Keratinocyte (primary cell): Measurements from ENCODE around the gene OSBPL1A. TPM values are rescaled to one million over a fixed set of nuclear protein-coding genes. Genes with fewer than 3 reads are reported as not detected.

Experiments
- DNase-seq: peaks from one replicate; pipeline ENCODE4 v3.0.0-alpha.2; 2011; ENCODE audit warnings: low read depth, missing footprints, low spot score
- FAIRE-seq: peaks from 2 replicates; lab custom pipeline; 2011; peaks lifted over from hg19 to GRCh38; lab: Jason Lieb, UNC
- H2AFZ ChIP-seq: 2 replicates; pipeline ENCODE4 v1.6.0; 2012; ENCODE audit warnings: low read length, control low read depth, inconsistent platforms; ENCODE audit not compliant: control insufficient read depth
- H3K27ac ChIP-seq: 2 replicates; pipeline ENCODE4 v1.5.1; 2011; ENCODE audit warnings: low read length; ENCODE audit not compliant: control insufficient read depth, insufficient read depth
- H3K27me3 ChIP-seq: 3 replicates; pipeline ENCODE4 v1.6.0; 2011; ENCODE audit warnings: low read length; ENCODE audit not compliant: control insufficient read depth, insufficient read depth; ENCODE audit errors: extremely low read depth
- H3K36me3 ChIP-seq, 2 experiments: 2 replicates in 1 of 2; 3 replicates in 1 of 2; pipeline ENCODE4 v1.5.1; 2011; ENCODE audit warnings: low read length in 2 of 2, mild to moderate bottlenecking in 1 of 2; ENCODE audit not compliant: control insufficient read depth in 2 of 2, insufficient read depth in 2 of 2; ENCODE audit errors: extremely low read depth in 1 of 2
- H3K4me1 ChIP-seq: 3 replicates; pipeline ENCODE4 v1.5.1; 2011; ENCODE audit warnings: low read length; ENCODE audit not compliant: control insufficient read depth, insufficient read depth; ENCODE audit errors: extremely low read depth
- H3K4me2 ChIP-seq: 3 replicates; pipeline ENCODE4 v1.6.0; 2011; ENCODE audit warnings: low read depth, low read length; ENCODE audit not compliant: control insufficient read depth, insufficient read depth; ENCODE audit errors: extremely low read depth
- H3K4me3 ChIP-seq, 3 experiments: fragments of 200-600 bp in 1 of 3; sonication (generic) in 1 of 3; 2 replicates in 2 of 3; 3 replicates in 1 of 3; pipeline ENCODE4 v1.5.1; 2011 to 2016; ENCODE audit warnings: low read length in 3 of 3, mild to moderate bottlenecking in 3 of 3, control low read depth in 2 of 3, inconsistent platforms in 1 of 3, low read depth in 1 of 3, mixed read lengths in 1 of 3, mixed run types in 1 of 3, moderate library complexity in 1 of 3; ENCODE audit not compliant: control insufficient read depth in 2 of 3, insufficient read depth in 2 of 3; ENCODE audit errors: extremely low read depth in 1 of 3
- H3K79me2 ChIP-seq: 2 replicates; pipeline ENCODE4 v1.6.0; 2012; ENCODE audit warnings: low read length; ENCODE audit not compliant: control insufficient read depth, insufficient read depth
- H3K9ac ChIP-seq: 3 replicates; pipeline ENCODE4 v1.6.0; 2011; ENCODE audit warnings: low read length; ENCODE audit not compliant: control insufficient read depth, insufficient read depth; ENCODE audit errors: extremely low read depth
- H3K9me1 ChIP-seq: 3 replicates; pipeline ENCODE4 v1.6.0; 2011; ENCODE audit warnings: low read length; ENCODE audit not compliant: control insufficient read depth, insufficient read depth; ENCODE audit errors: extremely low read depth
- H3K9me3 ChIP-seq: 2 replicates; pipeline ENCODE4 v1.5.1; 2012; ENCODE audit warnings: low read depth, low read length; ENCODE audit not compliant: control insufficient read depth
- H4K20me1 ChIP-seq: 3 replicates; pipeline ENCODE4 v1.6.0; 2011; ENCODE audit warnings: low read length; ENCODE audit not compliant: control insufficient read depth, insufficient read depth; ENCODE audit errors: extremely low read depth
- CTCF ChIP-seq, 3 experiments: IDR thresholded peaks in 1 of 3; conservative IDR thresholded peaks in 1 of 3; optimal IDR thresholded peaks in 1 of 3; 2 replicates in 2 of 3; 3 replicates in 1 of 3; pipeline versions ENCODE3 to v1.5.1; 2011; ENCODE audit warnings: low read length in 3 of 3, mild to moderate bottlenecking in 3 of 3, moderate library complexity in 2 of 3, control low read depth in 1 of 3, inconsistent platforms in 1 of 3; ENCODE audit not compliant: insufficient read depth in 2 of 3; ENCODE audit errors: extremely low read depth in 1 of 3
- EZH2 ChIP-seq: IDR thresholded peaks from one replicate; pipeline ENCODE4 v1.6.1; 2012; ENCODE audit warnings: inconsistent platforms, mild to moderate bottlenecking, low read length, moderate library complexity
- dilution Hi-C: fragments of 300-500 bp; cut with MboI; formaldehyde crosslinking; loops from one replicate; pipeline ENCODE4 v1.7.0; 2020; ENCODE audit warnings: low sequenced_read_pairs; ENCODE audit not compliant: extremely low pct_ligation_motif_present
- polyA plus RNA-seq, 5 experiments: library from polyadenylated mRNA; depleted of rRNA in 3 of 5; stranded (reverse) in 3 of 5; stranded (forward) in 1 of 5; unstranded in 1 of 5; fragments of >200 nt; gene quantifications; 1 replicate in 1 of 5; 2 replicates in 3 of 5; 3 replicates in 1 of 5; pipeline versions ENCODE4 v1.2.1 to v1.2.3, GENCODE V29; 2011 to 2012; ENCODE audit warnings: missing spikeins in 2 of 5, low read depth in 1 of 5, low replicate concordance in 1 of 5

Gene OSBPL1A
- polyA plus RNA-seq, 1 donor (not counting 4 experiments of a cell fraction or from before 2014, with no cell fraction given): 17.7 TPM

GRCh38 chr18:24420551-24420950, 22.9 kb upstream of the OSBPL1A start:
- H3K9me3 ChIP-seq: no peaks in the 10 kb centered on the region
- H3K27ac ChIP-seq: no peak overlapping the region
- FAIRE-seq (no peak), DNase-seq (no peak)
- no peaks in the 10 kb centered on the region for H3K27me3 ChIP-seq
- H3K9ac ChIP-seq: no peak overlapping the region
- H3K79me2 ChIP-seq: no peaks in the 10 kb centered on the region
- dilution Hi-C loops: no loop called here
- H4K20me1 ChIP-seq: no peaks in the 10 kb centered on the region
- no peaks in the 10 kb centered on the region for H3K9me1 ChIP-seq
- no peaks in the 10 kb centered on the region for H3K36me3 ChIP-seq
- peak overlapping the region; percentile 43 for H2AFZ ChIP-seq
- peaks cover 6% of the 10 kb centered on the region for H3K4me1 ChIP-seq
- H3K4me2 ChIP-seq: no peak overlapping the region
- no peak overlapping the region for H3K4me3 ChIP-seq
- TF ChIP-seq CTCF (optimal IDR thresholded peaks at IDR 0.05 in 1 of 3, IDR thresholded peaks at IDR 0.05 in 1 of 3, conservative IDR thresholded peaks at IDR 0.05 in 1 of 3; ENCODE audit: extremely low read depth in 1 of 3, insufficient read depth in 2 of 3, low read length in 3 of 3) (no peak), EZH2 (no peak)

- Histone ChIP-seq H3K9me1 (no peaks in the 10 kb centered on the region), H3K4me3 (no peak overlapping the region), H4K20me1 (no peaks in the 10 kb centered on the region), H3K79me2 (no peaks in the 10 kb centered on the region), H3K27ac (no peak overlapping the region), H3K36me3 (no peaks in the 10 kb centered on the region), H2AFZ (no peak overlapping the region), H3K4me2 (no peak overlapping the region), H3K4me1 (peaks cover 6% of the 10 kb centered on the region), H3K9ac (no peak overlapping the region), H3K9me3 (no peaks in the 10 kb centered on the region), H3K27me3 (no peaks in the 10 kb centered on the region)
- FAIRE-seq (no peak), DNase-seq (no peak)
- dilution Hi-C loops: no loop called here
- TF ChIP-seq EZH2: no peak
- TF ChIP-seq CTCF (optimal IDR thresholded peaks at IDR 0.05 in 1 of 3, IDR thresholded peaks at IDR 0.05 in 1 of 3, conservative IDR thresholded peaks at IDR 0.05 in 1 of 3; ENCODE audit: extremely low read depth in 1 of 3, insufficient read depth in 2 of 3, low read length in 3 of 3): no peak
Observed at GRCh38 chr18:24417480-24417879, 19.9 kb upstream of the OSBPL1A start.
